ENCODE measurements around the gene PPP1CB. TPM values are rescaled to one million over a fixed set of nuclear protein-coding genes. Genes with fewer than 3 reads are reported as not detected.

PPP1CB gene
- total and polyA plus RNA-seq, 8 donors: 144 to 260 (median 185) TPM

- H3K4me1 ChIP-seq: peaks cover 4 to 19% of the 10 kb centered on the region in 2 donors
- H3K27me3 ChIP-seq: peaks cover 0 to 11% of the 10 kb centered on the region in 2 donors
- no peak for DNase-seq
- no peak overlapping the region for H3K27ac ChIP-seq
- peaks cover 0 to 25% of the 10 kb centered on the region in 2 donors for H3K36me3 ChIP-seq
- peak overlapping the region in 1 of 2 donors; percentile 47 for H3K4me3 ChIP-seq
- intact Hi-C loops (cut with DNase I): no loop called here
- ATAC-seq: no peak
- H3K9me3 ChIP-seq: no peaks in the 10 kb centered on the region
- no peak for TF ChIP-seq CTCF (IDR thresholded peaks at IDR 0.05)
These were observed 58.3 kb downstream of the PPP1CB start for GRCh38 chr2:28809927-28810326.

GRCh38 chr2:28810384-28811285 is 59.0 kb downstream of the PPP1CB start, which contains the start of gene SPDYA:
TSS of gene SPDYA (plus strand) at chr2:28810834. CDS start at chr2:28816015, 5,181 bp downstream.
- peaks cover 4 to 19% of the 10 kb centered on the region in 2 donors for H3K4me1 ChIP-seq
- DNase-seq (peak; percentile 29 to 92 (median 63)), ATAC-seq (peak; percentile 98)
- peaks cover 0 to 17% of the 10 kb centered on the region in 2 donors for H3K36me3 ChIP-seq
- peak within 1 kb of the TSS; percentile 39 to 47 for H3K4me3 ChIP-seq
- H3K27ac ChIP-seq: no peak within 1 kb of the TSS
- no peaks in the 10 kb centered on the region for H3K9me3 ChIP-seq
- H3K27me3 ChIP-seq: peaks cover 0 to 11% of the 10 kb centered on the region in 2 donors
- intact Hi-C loops (cut with DNase I): no loop called here
- no peak for TF ChIP-seq CTCF (IDR thresholded peaks at IDR 0.05)

GRCh38 chr2:28818053-28818452 is 66.4 kb downstream of the PPP1CB start:
- no peak for TF ChIP-seq CTCF (IDR thresholded peaks at IDR 0.05)
- Histone ChIP-seq H3K4me3 (no peak overlapping the region), H3K36me3 (no peaks in the 10 kb centered on the region), H3K27ac (no peak overlapping the region), H3K27me3 (no peaks in the 10 kb centered on the region), H3K9me3 (no peaks in the 10 kb centered on the region), H3K4me1 (no peaks in the 10 kb centered on the region)
- intact Hi-C loops (cut with DNase I): no loop called here
- DNase-seq (no peak), ATAC-seq (no peak)

- no peak overlapping the region for H3K27ac ChIP-seq
- TF ChIP-seq CTCF (IDR thresholded peaks at IDR 0.05): peak; percentile 50 to 52
- no peaks in the 10 kb centered on the region for H3K4me1 ChIP-seq
- H3K4me3 ChIP-seq: no peak overlapping the region
- H3K36me3 ChIP-seq: no peaks in the 10 kb centered on the region
- peak in 2 of 4 donors; percentile 31 to 57 for DNase-seq
- no peaks in the 10 kb centered on the region for H3K27me3 ChIP-seq
- H3K9me3 ChIP-seq: no peaks in the 10 kb centered on the region
- ATAC-seq: peak; percentile 97
- intact Hi-C loops (cut with DNase I): loop anchor here in 1 of 2 donors (10.0 kb wide), 1 partner anchor 373 kb away; no protein-coding TSS in a partner anchor
These were observed 69.8 kb downstream of the PPP1CB start for GRCh38 chr2:28821295-28821958.

- Histone ChIP-seq H3K4me3 (no peak overlapping the region), H3K27me3 (no peaks in the 10 kb centered on the region), H3K36me3 (no peaks in the 10 kb centered on the region), H3K4me1 (no peaks in the 10 kb centered on the region), H3K9me3 (no peaks in the 10 kb centered on the region), H3K27ac (no peak overlapping the region)
- DNase-seq: no peak
- no peak for TF ChIP-seq CTCF (IDR thresholded peaks at IDR 0.05)
- ATAC-seq: no peak
- intact Hi-C loops (cut with DNase I): loop anchor here in 1 of 2 donors (10.0 kb wide), 1 partner anchor 373 kb away; no protein-coding TSS in a partner anchor
These were observed 70.4 kb downstream of the PPP1CB start for GRCh38 chr2:28822036-28822435.

Data from left lung (tissue), 10 donors.